MM.1S (cell line): ENCODE data around the gene ATP13A4.

Experiments used
- CTCF ChIP-seq: fragments of 300-600 bp; sonication (generic); IDR thresholded peaks from 2 replicates; pipeline ENCODE4 v1.5.1; 2016; ENCODE audit warnings: antibody characterized with exemption, low read length, mixed read lengths
- EZH2 ChIP-seq: fragments of 300-600 bp; sonication (generic); optimal IDR thresholded peaks from 2 replicates; pipeline ENCODE3; 2017; ENCODE audit warnings: low read depth, mild to moderate bottlenecking, antibody characterized with exemption, low read length, mixed read lengths

- TF ChIP-seq CTCF (no peak), EZH2 (no peak)
These were observed 51.8 kb downstream of the ATP13A4 start for GRCh38 chr3:193502871-193503270.
